ENCODE measurements around the gene ARL10. TPM values are rescaled to one million over a fixed set of nuclear protein-coding genes. Genes with fewer than 3 reads are reported as not detected.

ARL10 gene
- total RNA-seq, 6 donors from 2014 or later: 2.7 to 7.8 (median 4.1) TPM

GRCh38 chr5:176368726-176369125 is 3.4 kb downstream of the ARL10 start:
- Histone ChIP-seq H3K9me3 (no peaks in the 10 kb centered on the region), H3K36me3 (peaks cover 0 to 20% (median 3%) of the 10 kb centered on the region in 4 donors), H3K27ac (no peak overlapping the region), H3K4me3 (no peak overlapping the region), H3K4me1 (peaks cover 11 to 20% (median 16%) of the 10 kb centered on the region in 4 donors), H3K27me3 (peaks cover 0 to 6% (median 0%) of the 10 kb centered on the region in 4 donors)
- 93 to 98% methylated on average over 8 to 13 of the region's 13 CpGs for WGBS, 2 donors
- ATAC-seq (ENCODE audit: low FRiP score in 2 of 2) (no peak), DNase-seq (peak in 1 of 2 donors; percentile 67)
- TF ChIP-seq POLR2A (IDR thresholded peaks at IDR 0.05): no peak
- TF ChIP-seq CTCF (IDR thresholded peaks at IDR 0.05): no peak
- no peak for TF ChIP-seq EP300 (IDR thresholded peaks at IDR 0.05)
- TF ChIP-seq POLR2AphosphoS5 (IDR thresholded peaks at IDR 0.05): no peak

GRCh38 chr5:176369934-176370711 is 4.8 kb downstream of the ARL10 start:
- 89% methylated on average over 8 of the region's 8 CpGs for WGBS, 2 donors
- Histone ChIP-seq H3K9me3 (no peaks in the 10 kb centered on the region), H3K27ac (no peak overlapping the region), H3K27me3 (peaks cover 0 to 6% (median 0%) of the 10 kb centered on the region in 4 donors), H3K36me3 (peaks cover 0 to 20% (median 3%) of the 10 kb centered on the region in 4 donors), H3K4me3 (no peak overlapping the region), H3K4me1 (peaks cover 7 to 13% (median 12%) of the 10 kb centered on the region in 4 donors)
- no peak for TF ChIP-seq EP300 (IDR thresholded peaks at IDR 0.05)
- TF ChIP-seq POLR2AphosphoS5 (IDR thresholded peaks at IDR 0.05): no peak
- TF ChIP-seq POLR2A (IDR thresholded peaks at IDR 0.05): no peak
- TF ChIP-seq CTCF (IDR thresholded peaks at IDR 0.05): no peak
- DNase-seq (no peak), ATAC-seq (ENCODE audit: low FRiP score in 2 of 2) (no peak)

- ATAC-seq (ENCODE audit: low FRiP score in 2 of 2) (peak in 1 of 2 donors; percentile 5), DNase-seq (peak in 1 of 2 donors; percentile 24)
- no peaks in the 10 kb centered on the region for H3K27me3 ChIP-seq
- H3K9me3 ChIP-seq: no peaks in the 10 kb centered on the region
- peaks cover 0 to 20% (median 3%) of the 10 kb centered on the region in 4 donors for H3K36me3 ChIP-seq
- H3K4me1 ChIP-seq: peaks cover 0 to 2% (median 0%) of the 10 kb centered on the region in 4 donors
- 90 to 94% methylated on average over 12 to 13 of the region's 13 CpGs for WGBS, 2 donors
- no peak overlapping the region for H3K4me3 ChIP-seq
- H3K27ac ChIP-seq: peak overlapping the region in 1 of 4 donors; percentile 8
- TF ChIP-seq POLR2A (IDR thresholded peaks at IDR 0.05) (no peak), EP300 (IDR thresholded peaks at IDR 0.05) (no peak), POLR2AphosphoS5 (IDR thresholded peaks at IDR 0.05) (no peak), CTCF (IDR thresholded peaks at IDR 0.05) (no peak)
Observed at GRCh38 chr5:176371621-176372539, 6.6 kb downstream of the ARL10 start.

- no peak for DNase-seq
- peaks cover 0 to 2% (median 0%) of the 10 kb centered on the region in 4 donors for H3K4me1 ChIP-seq
- peak in 1 of 2 donors; percentile 64 for ATAC-seq (ENCODE audit: low FRiP score in 2 of 2)
- H3K27me3 ChIP-seq: no peaks in the 10 kb centered on the region
- H3K9me3 ChIP-seq: no peaks in the 10 kb centered on the region
- H3K36me3 ChIP-seq: peaks cover 0 to 20% (median 3%) of the 10 kb centered on the region in 4 donors
- TF ChIP-seq CTCF (IDR thresholded peaks at IDR 0.05) (no peak), POLR2AphosphoS5 (IDR thresholded peaks at IDR 0.05) (no peak), EP300 (IDR thresholded peaks at IDR 0.05) (no peak), POLR2A (IDR thresholded peaks at IDR 0.05) (no peak)
- WGBS, 2 donors: 65 to 68% methylated on average over 7 of the region's 7 CpGs
- H3K4me3 ChIP-seq: no peak overlapping the region
- no peak overlapping the region for H3K27ac ChIP-seq
Observed at GRCh38 chr5:176373100-176373818, 8.0 kb downstream of the ARL10 start.
